ENCODE data around the gene DCHS2. TPM values are rescaled to one million over a fixed set of nuclear protein-coding genes. Genes with fewer than 3 reads are reported as not detected.

The DCHS2 gene
- total RNA-seq, 6 experiments from 2014 or later: not detected

DNA sequence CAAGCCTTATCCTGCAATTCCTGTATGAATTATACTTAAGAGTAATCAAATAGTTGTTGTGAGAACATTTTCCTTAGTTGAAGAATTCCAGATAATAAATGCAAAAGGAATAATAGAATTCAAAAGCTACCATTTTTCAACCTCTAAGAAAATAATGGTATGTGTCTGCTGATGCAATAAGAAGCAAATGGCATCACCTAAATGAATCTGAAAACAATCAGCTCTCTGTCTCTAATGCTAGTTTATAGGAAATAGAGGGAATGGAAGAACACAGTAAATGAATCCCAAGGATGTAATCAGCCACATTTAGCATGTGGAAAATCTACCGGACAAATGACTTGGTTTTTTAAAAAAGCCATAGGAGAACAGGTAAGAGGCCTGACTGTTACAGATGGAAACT is 115.1 kb downstream of the DCHS2 start:
- H3K9me3 Mint-ChIP-seq: peaks cover 25% of the 10 kb centered on the region
- no peak for DNase-seq
- TF ChIP-seq, protein P1, sequence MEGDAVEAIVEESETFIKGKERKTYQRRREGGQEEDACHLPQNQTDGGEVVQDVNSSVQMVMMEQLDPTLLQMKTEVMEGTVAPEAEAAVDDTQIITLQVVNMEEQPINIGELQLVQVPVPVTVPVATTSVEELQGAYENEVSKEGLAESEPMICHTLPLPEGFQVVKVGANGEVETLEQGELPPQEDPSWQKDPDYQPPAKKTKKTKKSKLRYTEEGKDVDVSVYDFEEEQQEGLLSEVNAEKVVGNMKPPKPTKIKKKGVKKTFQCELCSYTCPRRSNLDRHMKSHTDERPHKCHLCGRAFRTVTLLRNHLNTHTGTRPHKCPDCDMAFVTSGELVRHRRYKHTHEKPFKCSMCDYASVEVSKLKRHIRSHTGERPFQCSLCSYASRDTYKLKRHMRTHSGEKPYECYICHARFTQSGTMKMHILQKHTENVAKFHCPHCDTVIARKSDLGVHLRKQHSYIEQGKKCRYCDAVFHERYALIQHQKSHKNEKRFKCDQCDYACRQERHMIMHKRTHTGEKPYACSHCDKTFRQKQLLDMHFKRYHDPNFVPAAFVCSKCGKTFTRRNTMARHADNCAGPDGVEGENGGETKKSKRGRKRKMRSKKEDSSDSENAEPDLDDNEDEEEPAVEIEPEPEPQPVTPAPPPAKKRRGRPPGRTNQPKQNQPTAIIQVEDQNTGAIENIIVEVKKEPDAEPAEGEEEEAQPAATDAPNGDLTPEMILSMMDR (IDR thresholded peaks at IDR 0.05): no peak
- H3K27me3 Mint-ChIP-seq (ENCODE audit: insufficient read depth): no peaks in the 10 kb centered on the region
- H3K4me3 Mint-ChIP-seq: no peak overlapping the region
- H3K36me3 Mint-ChIP-seq (ENCODE audit: low read depth): no peaks in the 10 kb centered on the region
- no peaks in the 10 kb centered on the region for H3K4me1 Mint-ChIP-seq (ENCODE audit: low read depth)
- no peak overlapping the region for H3K27ac Mint-ChIP-seq

DNA sequence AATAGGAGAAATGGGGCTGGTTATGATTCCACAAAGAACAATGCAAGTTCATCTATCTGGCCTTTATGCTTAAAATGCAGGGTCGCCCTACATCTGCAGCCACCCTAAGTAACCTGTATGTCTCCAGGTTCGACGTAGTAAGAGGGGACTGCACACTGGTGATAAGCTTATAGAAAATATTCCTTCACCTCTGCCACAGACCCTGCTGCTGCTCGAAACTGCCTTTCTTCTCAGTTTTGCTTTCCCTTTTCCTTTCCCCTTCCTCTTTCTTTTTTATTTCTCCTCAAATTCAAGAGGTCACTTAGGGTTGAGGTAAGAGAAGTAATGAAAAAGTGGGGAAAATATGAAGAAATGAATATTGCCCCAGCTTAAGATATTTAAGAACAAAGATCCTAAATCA is 123.5 kb downstream of the DCHS2 start:
- H3K4me1 Mint-ChIP-seq (ENCODE audit: low read depth): no peaks in the 10 kb centered on the region
- H3K27ac Mint-ChIP-seq: no peak overlapping the region
- no peak overlapping the region for H3K4me3 Mint-ChIP-seq
- DNase-seq: no peak
- H3K36me3 Mint-ChIP-seq (ENCODE audit: low read depth): 0 out of 2 replicates have a peak, but pooled peaks cover 6% of the 10 kb centered on the region
- no peaks in the 10 kb centered on the region; the same call in 1 of the 2 replicates for H3K27me3 Mint-ChIP-seq (ENCODE audit: insufficient read depth)
- peaks cover 45% of the 10 kb centered on the region for H3K9me3 Mint-ChIP-seq
- TF ChIP-seq, protein P1 (IDR thresholded peaks at IDR 0.05): no peak

DNA sequence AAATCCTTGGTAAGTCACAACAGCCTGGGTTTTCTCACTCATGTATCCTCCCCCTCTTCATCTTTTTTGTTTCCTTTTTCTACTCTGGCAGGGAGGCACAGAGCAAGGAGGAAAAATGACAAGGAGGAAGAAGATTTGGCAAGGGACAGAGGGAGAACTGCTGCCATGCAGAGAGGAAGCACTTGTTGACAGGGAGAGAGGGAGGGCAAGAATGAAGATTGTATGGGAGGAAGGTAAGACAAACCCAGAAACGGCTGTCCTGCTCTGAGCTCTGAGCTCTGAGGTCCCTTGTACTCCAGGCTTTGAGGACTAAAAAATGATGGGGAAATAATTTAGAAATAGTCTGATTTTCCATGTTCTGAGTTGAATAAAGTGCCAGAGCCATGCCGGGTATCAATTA is 123.9 kb downstream of the DCHS2 start:
- TF ChIP-seq, protein P1 (IDR thresholded peaks at IDR 0.05): no peak
- Mint-ChIP-seq H3K4me1 (ENCODE audit: low read depth) (no peaks in the 10 kb centered on the region), H3K27me3 (ENCODE audit: insufficient read depth) (no peaks in the 10 kb centered on the region; the same call in 1 of the 2 replicates), H3K9me3 (peaks cover 45% of the 10 kb centered on the region), H3K4me3 (no peak overlapping the region), H3K36me3 (ENCODE audit: low read depth) (0 out of 2 replicates have a peak, but pooled peaks cover 6% of the 10 kb centered on the region), H3K27ac (no peak overlapping the region)
- DNase-seq: no peak

DNA sequence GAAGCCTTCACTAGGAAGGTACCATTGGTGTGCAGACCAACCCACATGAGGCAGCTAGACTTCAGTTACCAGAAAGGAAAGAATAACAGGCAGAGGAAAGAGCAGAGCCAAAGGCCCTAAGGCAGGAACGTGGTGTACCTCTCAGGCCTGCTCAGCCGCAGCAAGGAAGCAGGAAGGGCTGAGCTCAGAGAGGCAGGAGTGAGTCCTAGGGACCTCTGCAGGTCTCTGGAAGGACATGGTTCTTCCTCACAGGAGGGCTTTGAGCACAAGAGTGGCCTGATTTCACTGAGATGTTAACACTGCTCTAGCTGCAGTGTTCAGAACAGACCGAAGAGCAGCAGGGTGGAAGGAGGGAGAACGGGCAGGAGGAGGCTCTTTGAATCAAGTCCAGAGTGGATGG is 124.6 kb downstream of the DCHS2 start:
- H3K9me3 Mint-ChIP-seq: peaks cover 39% of the 10 kb centered on the region
- H3K27me3 Mint-ChIP-seq (ENCODE audit: insufficient read depth): no peaks in the 10 kb centered on the region; the same call in 1 of the 2 replicates
- H3K4me3 Mint-ChIP-seq: no peak overlapping the region
- no peaks in the 10 kb centered on the region for H3K4me1 Mint-ChIP-seq (ENCODE audit: low read depth)
- no peak overlapping the region for H3K27ac Mint-ChIP-seq
- H3K36me3 Mint-ChIP-seq (ENCODE audit: low read depth): 0 out of 2 replicates have a peak, but pooled peaks cover 6% of the 10 kb centered on the region
- TF ChIP-seq, protein P1 (IDR thresholded peaks at IDR 0.05): no peak
- no peak for DNase-seq

DNA sequence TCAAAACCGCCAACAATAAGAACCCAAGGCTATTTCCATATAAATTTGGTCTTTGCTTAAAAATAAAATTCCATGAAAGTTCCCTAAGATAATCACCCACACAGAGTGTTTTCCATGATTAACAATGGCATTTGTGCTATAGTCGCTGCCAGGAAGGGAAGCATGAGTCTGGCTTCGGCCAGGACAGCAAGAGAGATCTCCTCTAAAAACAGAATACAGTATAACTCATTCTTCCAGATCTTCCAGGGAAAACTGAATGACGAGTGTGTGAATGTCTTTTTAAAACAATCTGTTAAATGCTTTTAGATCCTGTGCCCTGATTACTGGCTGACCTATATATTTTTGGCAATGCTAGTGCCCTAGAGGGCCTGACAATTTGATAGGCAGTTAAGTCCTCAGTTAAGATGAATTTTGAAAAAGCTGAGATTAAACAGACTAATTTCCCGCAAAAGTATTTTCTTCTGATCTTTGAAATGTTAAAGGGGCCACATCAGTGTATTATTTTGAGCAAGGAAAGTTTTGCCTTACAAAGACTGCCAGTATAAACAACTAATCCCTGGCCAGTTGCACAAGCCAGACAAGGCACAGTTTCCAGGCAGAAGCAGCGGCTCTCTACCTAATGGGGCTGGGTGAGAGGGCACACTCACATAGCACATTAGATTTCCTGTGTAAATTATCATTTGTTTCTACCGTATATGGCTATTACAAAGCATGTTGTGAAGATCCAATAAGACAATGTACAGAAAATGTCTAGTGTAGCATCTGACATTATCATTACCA is 127.3 kb downstream of the DCHS2 start:
- DNase-seq: no peak
- no peaks in the 10 kb centered on the region for H3K4me1 Mint-ChIP-seq (ENCODE audit: low read depth)
- no peaks in the 10 kb centered on the region; the same call in 1 of the 2 replicates for H3K27me3 Mint-ChIP-seq (ENCODE audit: insufficient read depth)
- TF ChIP-seq, protein P1 (IDR thresholded peaks at IDR 0.05): no peak
- no peak overlapping the region for H3K27ac Mint-ChIP-seq
- H3K9me3 Mint-ChIP-seq: peaks cover 20% of the 10 kb centered on the region
- no peaks in the 10 kb centered on the region for H3K36me3 Mint-ChIP-seq (ENCODE audit: low read depth)
- H3K4me3 Mint-ChIP-seq: no peak overlapping the region
